Activated CD8-positive, alpha-beta memory T cell treated with anti-CD3 and anti-CD28 coated beads, Interleukin-2, amount 50 U/mL, for 1 hour (primary cell): ENCODE measurements around the gene TPST2.
"Not testable (repeated sequence)": the region's sequence is repeated elsewhere in the genome, so short reads cannot be mapped to it uniquely, and the experiment has no call there.

Experiments used
- DNase-seq: peaks from one replicate; pipeline ENCODE4 v3.0.0-alpha.2; 2020; ENCODE audit errors: extremely low read depth

Gene TPST2

GRCh38 chr22:26589845-26590736 lies at the start of gene TPST2:
TPST2 (minus strand) TSS chr22:26590132; CDS start chr22:26541630, 48,502 bp downstream.
- DNase-seq = peak; percentile 30

- no peak for DNase-seq
These were observed 46.4 kb upstream of the TPST2 start for GRCh38 chr22:26636296-26636695.

GRCh38 chr22:26635117-26635516 lies 45.2 kb upstream of the TPST2 start:
- DNase-seq = no peak

GRCh38 chr22:26634189-26634588 lies 44.3 kb upstream of the TPST2 start:
- DNase-seq = no peak

GRCh38 chr22:26632422-26633155 lies 42.7 kb upstream of the TPST2 start:
- no peak for DNase-seq

- no peak for DNase-seq
These were observed 41.4 kb upstream of the TPST2 start for GRCh38 chr22:26631282-26631681.

- DNase-seq = no peak
These were observed 40.2 kb upstream of the TPST2 start for GRCh38 chr22:26629988-26630761.

- DNase-seq = no peak
These were observed 34.9 kb upstream of the TPST2 start for GRCh38 chr22:26624803-26625202.

GRCh38 chr22:26623984-26624383 lies 34.1 kb upstream of the TPST2 start:
- no peak for DNase-seq

GRCh38 chr22:26621663-26622062 lies 31.7 kb upstream of the TPST2 start, which contains the start of gene CRYBA4:
CRYBA4 (plus strand) TSS chr22:26621963; CDS start chr22:26622597, 634 bp downstream.
- DNase-seq = no peak

GRCh38 chr22:26620197-26620596 lies 30.3 kb upstream of the TPST2 start:
- no peak for DNase-seq

GRCh38 chr22:26619510-26619909 lies 29.6 kb upstream of the TPST2 start:
- no peak for DNase-seq

GRCh38 chr22:26618455-26618854 lies 28.5 kb upstream of the TPST2 start:
- DNase-seq = no peak

GRCh38 chr22:26617271-26618199 lies 27.6 kb upstream of the TPST2 start, which contains the start of gene CRYBB1:
CRYBB1 (minus strand) TSS chr22:26618027; CDS start chr22:26616319, 1,708 bp downstream.
- no peak for DNase-seq

- DNase-seq = no peak
These were observed 26.7 kb upstream of the TPST2 start for GRCh38 chr22:26616650-26617049.

- no peak for DNase-seq
These were observed 26.0 kb upstream of the TPST2 start for GRCh38 chr22:26615830-26616435.

GRCh38 chr22:26615149-26615548 lies 25.2 kb upstream of the TPST2 start:
- no peak for DNase-seq

GRCh38 chr22:26614322-26614721 lies 24.4 kb upstream of the TPST2 start:
- no peak for DNase-seq

GRCh38 chr22:26613753-26614152 lies 23.8 kb upstream of the TPST2 start:
- DNase-seq = not testable (repeated sequence)

GRCh38 chr22:26612652-26613051 lies 22.7 kb upstream of the TPST2 start:
- no peak for DNase-seq
